AG04449 (cell line): ENCODE results near the gene DMRT1.

Source experiments
- CTCF ChIA-PET: fragments of 350-600 bp; formaldehyde crosslinking; extraction: SDS; loops from one replicate; lab custom pipeline; 2021; ENCODE audit warnings: antibody characterized with exemption; lab: Yijun Ruan, JAX
- POLR2A ChIA-PET: fragments of 400-600, 350-600 bp; formaldehyde crosslinking; extraction: SDS; loops from one replicate; lab custom pipeline; 2020; ENCODE audit warnings: antibody characterized with exemption, inconsistent platforms; lab: Yijun Ruan, JAX
- DNase-seq: peaks from one replicate; pipeline ENCODE4 v3.0.0-alpha.2; 2010; ENCODE audit warnings: low read depth, low spot score
- H3K4me3 ChIP-seq: 2 replicates; pipeline ENCODE4 v1.5.1; 2011; ENCODE audit warnings: low read depth, mild to moderate bottlenecking, control low read depth, low read length
- CTCF ChIP-seq: IDR thresholded peaks from one replicate; pipeline ENCODE4 v1.5.1; 2011; ENCODE audit warnings: mild to moderate bottlenecking, moderate library complexity, low read length, control low read depth, inconsistent platforms; ENCODE audit not compliant: insufficient read depth; ENCODE audit errors: missing control alignments

The DMRT1 gene

GRCh38 chr9:959914-960313 lies 118.4 kb downstream of the DMRT1 start:
- no peak for DNase-seq
- ChIA-PET POLR2A (no interaction called here), CTCF (interaction anchor here (0.5 kb wide), 1 partner anchor 49 kb away, joined by 3 read pairs; no protein-coding TSS in a partner anchor)
- no peak for TF ChIP-seq CTCF
- H3K4me3 ChIP-seq, result no peak overlapping the region

- TF ChIP-seq CTCF, result no peak
- CTCF ChIA-PET, result no interaction called here
- H3K4me3 ChIP-seq, result no peak overlapping the region
- no peak for DNase-seq
- POLR2A ChIA-PET, result no interaction called here
Measured at GRCh38 chr9:962023-962422, 120.5 kb downstream of the DMRT1 start.

GRCh38 chr9:965497-965896 lies 124.0 kb downstream of the DMRT1 start:
- CTCF ChIA-PET, result interaction anchor here (0.7 kb wide), 1 partner anchor 32 kb away, joined by 3 read pairs; no protein-coding TSS in a partner anchor
- H3K4me3 ChIP-seq, result no peak overlapping the region
- no peak for TF ChIP-seq CTCF
- no peak for DNase-seq
- POLR2A ChIA-PET, result no interaction called here

GRCh38 chr9:966870-967269 lies 125.4 kb downstream of the DMRT1 start:
- CTCF ChIA-PET, result interaction anchor here (1.5 kb wide), 1 partner anchor 73 kb away, joined by 5 read pairs; no protein-coding TSS in a partner anchor

GRCh38 chr9:967436-967835 lies 125.9 kb downstream of the DMRT1 start:
- no peak for TF ChIP-seq CTCF
- ChIA-PET CTCF (no interaction called here), POLR2A (no interaction called here)
- H3K4me3 ChIP-seq, result no peak overlapping the region
- DNase-seq, result no peak

More at GRCh38 chr9:966870-967269, 125.4 kb downstream of the DMRT1 start:
- TF ChIP-seq CTCF, result no peak
- DNase-seq, result no peak
- no peak overlapping the region for H3K4me3 ChIP-seq
- POLR2A ChIA-PET, result no interaction called here

- TF ChIP-seq CTCF, result no peak
- H3K4me3 ChIP-seq, result no peak overlapping the region
- CTCF ChIA-PET, result no interaction called here
- DNase-seq, result no peak
- POLR2A ChIA-PET, result no interaction called here
Measured at GRCh38 chr9:967903-968641, 126.6 kb downstream of the DMRT1 start.
